IPS-15b (cell line): ENCODE results near the gene GREB1L.

Experiments
- H3K27me3 ChIP-seq: one replicate; pipeline ENCODE4 v1.6.1; 2013; ENCODE audit warnings: low read length; ENCODE audit not compliant: control insufficient read depth, insufficient read depth
- H3K36me3 ChIP-seq: one replicate; pipeline ENCODE4 v1.6.1; 2013; ENCODE audit warnings: low read length; ENCODE audit not compliant: control insufficient read depth, insufficient read depth
- H3K4me1 ChIP-seq: one replicate; pipeline ENCODE4 v1.6.1; 2013; ENCODE audit warnings: mild to moderate bottlenecking, low read length; ENCODE audit not compliant: control insufficient read depth, insufficient read depth
- H3K4me3 ChIP-seq: one replicate; pipeline ENCODE4 v1.5.1; 2013; ENCODE audit warnings: low read depth, low read length
- H3K9ac ChIP-seq: one replicate; pipeline ENCODE4 v1.6.1; 2013; ENCODE audit warnings: low read depth, mild to moderate bottlenecking, low read length
- H3K9me3 ChIP-seq: one replicate; pipeline ENCODE4 v1.6.1; 2013; ENCODE audit warnings: mild to moderate bottlenecking, low read length; ENCODE audit not compliant: control insufficient read depth, insufficient read depth

GREB1L gene

DNA sequence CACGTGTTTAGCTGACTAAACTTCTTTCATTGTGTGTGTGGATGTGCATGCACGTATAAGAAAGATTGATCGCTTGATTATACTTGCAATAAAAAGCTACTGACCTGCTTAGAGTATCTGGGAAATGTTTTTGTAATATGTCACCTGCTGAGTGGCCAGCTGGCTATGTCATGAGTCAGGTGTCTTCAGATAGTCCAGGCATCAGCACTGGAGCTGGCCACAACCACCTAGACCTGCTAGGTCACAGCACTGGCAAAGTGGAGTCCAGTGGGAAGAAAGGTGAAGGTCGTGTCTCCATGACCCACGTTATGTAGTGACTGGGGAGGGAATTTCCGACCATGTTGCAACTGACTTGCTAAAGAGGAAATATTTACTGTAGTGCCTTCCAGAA lies 211.5 kb downstream of the GREB1L start:
- H3K9me3 ChIP-seq: no peaks in the 10 kb centered on the region
- H3K4me1 ChIP-seq: no peaks in the 10 kb centered on the region
- no peaks in the 10 kb centered on the region for H3K27me3 ChIP-seq
- no peak overlapping the region for H3K4me3 ChIP-seq
- H3K9ac ChIP-seq: no peak overlapping the region
- no peaks in the 10 kb centered on the region for H3K36me3 ChIP-seq

GRCh38 chr18:21454725-21455124 lies 212.7 kb downstream of the GREB1L start:
- Histone ChIP-seq H3K27me3 (no peaks in the 10 kb centered on the region), H3K9ac (no peak overlapping the region), H3K4me1 (no peaks in the 10 kb centered on the region), H3K4me3 (no peak overlapping the region), H3K9me3 (no peaks in the 10 kb centered on the region), H3K36me3 (no peaks in the 10 kb centered on the region)

DNA sequence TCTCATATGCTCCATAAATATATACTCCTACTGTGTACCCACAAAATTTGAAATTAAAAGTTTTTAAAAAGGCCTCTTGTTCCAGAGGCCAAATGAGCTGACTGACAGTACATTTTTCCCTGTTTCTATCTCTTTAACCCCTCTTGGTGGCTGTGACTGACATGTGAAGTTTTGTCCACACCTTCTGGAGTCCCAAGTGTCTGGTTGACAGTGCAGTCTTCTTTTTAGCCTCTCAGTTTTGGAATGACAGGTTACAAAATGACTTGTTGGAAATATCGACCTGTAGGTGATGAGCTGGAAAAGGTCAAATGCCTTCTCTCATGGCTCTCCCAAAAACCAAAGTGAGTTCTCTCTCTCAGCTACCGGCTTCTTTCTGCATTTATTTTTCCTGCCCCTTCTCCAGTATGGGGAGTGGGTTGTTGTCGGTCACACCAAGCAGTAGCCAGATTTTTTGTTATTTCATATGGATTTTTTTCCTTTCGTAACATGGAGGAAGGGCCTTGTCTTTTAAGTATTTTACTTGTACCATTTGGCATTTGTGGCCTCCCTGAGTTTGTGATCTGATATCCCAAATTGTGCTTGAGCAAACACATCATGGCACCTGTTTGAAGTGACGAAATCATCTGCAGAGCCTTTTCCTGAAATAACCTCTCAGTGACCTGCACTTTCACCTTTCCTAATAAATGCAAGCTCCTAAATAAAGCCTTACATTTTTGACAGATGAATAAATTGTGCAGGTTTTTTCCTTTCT lies 214.6 kb downstream of the GREB1L start:
- no peak overlapping the region for H3K9ac ChIP-seq
- H3K9me3 ChIP-seq: no peaks in the 10 kb centered on the region
- no peak overlapping the region for H3K4me3 ChIP-seq
- H3K36me3 ChIP-seq: no peaks in the 10 kb centered on the region
- H3K27me3 ChIP-seq: no peaks in the 10 kb centered on the region
- no peaks in the 10 kb centered on the region for H3K4me1 ChIP-seq

DNA sequence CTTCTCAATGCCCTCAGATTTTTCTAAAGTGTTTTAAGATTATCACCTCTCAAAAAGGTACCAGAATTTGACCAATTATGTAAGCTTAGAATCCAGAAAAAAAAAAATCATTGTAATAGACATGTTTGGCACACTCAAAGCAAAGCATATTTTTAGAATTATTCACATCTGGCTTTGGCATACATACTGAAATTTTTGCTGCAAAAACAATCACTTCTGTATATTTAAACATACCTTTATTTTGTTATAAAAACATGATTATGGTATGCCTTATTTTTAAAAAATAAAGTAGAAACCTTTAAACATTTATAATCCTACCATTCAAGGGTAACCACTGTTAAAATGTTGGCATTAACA lies 215.1 kb downstream of the GREB1L start:
- Histone ChIP-seq H3K9me3 (no peaks in the 10 kb centered on the region), H3K4me1 (no peaks in the 10 kb centered on the region), H3K9ac (no peak overlapping the region), H3K27me3 (no peaks in the 10 kb centered on the region), H3K4me3 (no peak overlapping the region), H3K36me3 (no peaks in the 10 kb centered on the region)

- H3K4me1 ChIP-seq: no peaks in the 10 kb centered on the region
Observed at GRCh38 chr18:21458310-21458709, 216.3 kb downstream of the GREB1L start.

GRCh38 chr18:21458788-21459187 lies 216.8 kb downstream of the GREB1L start:
- no peaks in the 10 kb centered on the region for H3K9me3 ChIP-seq
- no peak overlapping the region for H3K4me3 ChIP-seq
- H3K4me1 ChIP-seq: no peaks in the 10 kb centered on the region
- no peak overlapping the region for H3K9ac ChIP-seq
- H3K27me3 ChIP-seq: no peaks in the 10 kb centered on the region
- H3K36me3 ChIP-seq: no peaks in the 10 kb centered on the region

More at GRCh38 chr18:21458310-21458709, 216.3 kb downstream of the GREB1L start:
- Histone ChIP-seq H3K9ac (no peak overlapping the region), H3K9me3 (no peaks in the 10 kb centered on the region), H3K36me3 (no peaks in the 10 kb centered on the region), H3K27me3 (no peaks in the 10 kb centered on the region), H3K4me3 (no peak overlapping the region)

- Histone ChIP-seq H3K4me1 (no peaks in the 10 kb centered on the region), H3K9ac (no peak overlapping the region), H3K36me3 (no peaks in the 10 kb centered on the region), H3K27me3 (no peaks in the 10 kb centered on the region), H3K4me3 (no peak overlapping the region), H3K9me3 (no peaks in the 10 kb centered on the region)
Observed at GRCh38 chr18:21459706-21460286, 217.8 kb downstream of the GREB1L start.

GRCh38 chr18:21461460-21461859 lies 219.4 kb downstream of the GREB1L start:
- Histone ChIP-seq H3K9me3 (no peaks in the 10 kb centered on the region), H3K9ac (no peak overlapping the region), H3K4me3 (no peak overlapping the region), H3K27me3 (no peaks in the 10 kb centered on the region), H3K4me1 (no peaks in the 10 kb centered on the region), H3K36me3 (no peaks in the 10 kb centered on the region)

DNA sequence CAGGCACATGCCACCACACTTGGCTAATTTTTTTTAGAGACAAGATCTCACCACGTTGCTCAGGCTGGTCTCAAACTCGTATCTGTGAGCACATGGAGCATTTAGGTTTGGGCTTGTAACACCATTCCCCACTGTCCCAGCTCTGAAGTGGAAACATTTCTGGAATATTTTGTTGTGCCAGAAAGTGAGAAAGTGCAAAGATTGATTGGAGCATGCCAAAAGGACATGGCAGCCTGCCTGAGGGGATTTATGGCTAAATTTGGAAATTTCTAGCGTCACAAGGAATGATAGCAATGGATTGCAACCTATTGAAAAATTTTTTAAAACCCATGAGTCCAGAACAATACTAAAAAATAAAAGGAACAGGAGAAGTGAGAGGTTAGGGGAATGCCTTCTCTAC lies 221.7 kb downstream of the GREB1L start:
- Histone ChIP-seq H3K27me3 (no peaks in the 10 kb centered on the region), H3K4me1 (no peaks in the 10 kb centered on the region), H3K4me3 (no peak overlapping the region), H3K36me3 (no peaks in the 10 kb centered on the region), H3K9me3 (no peaks in the 10 kb centered on the region), H3K9ac (no peak overlapping the region)

DNA sequence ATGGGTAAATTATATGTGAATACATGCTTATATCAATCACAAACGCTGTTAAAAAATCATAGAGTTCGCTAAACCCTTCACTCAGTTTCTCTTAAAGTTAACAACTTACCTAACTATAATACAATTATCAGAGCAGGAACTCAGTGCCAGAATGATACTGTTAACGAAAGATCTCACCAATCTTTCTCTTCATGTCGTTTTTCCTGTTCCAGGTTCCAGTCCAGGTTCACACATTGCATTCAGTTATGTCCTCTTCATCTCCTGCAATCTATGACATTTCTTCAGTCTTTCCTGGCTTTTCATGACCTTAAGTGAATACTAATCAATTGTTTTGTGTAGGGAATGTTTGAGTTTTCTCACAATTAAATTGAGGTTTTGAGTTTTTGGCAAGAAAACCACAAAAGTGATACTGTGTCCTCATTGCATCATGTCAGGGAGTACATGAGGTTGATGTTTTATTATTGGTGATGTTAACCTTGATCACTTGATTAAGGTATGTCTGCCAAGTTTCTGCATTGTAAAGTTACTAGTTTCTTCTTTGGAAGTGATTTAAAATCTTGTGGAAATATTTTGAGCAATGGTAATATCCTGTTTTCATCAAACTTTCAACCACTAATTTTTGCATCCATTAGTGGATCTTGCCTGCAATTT lies 226.6 kb downstream of the GREB1L start:
- Histone ChIP-seq H3K4me1 (no peaks in the 10 kb centered on the region), H3K27me3 (no peaks in the 10 kb centered on the region), H3K36me3 (no peaks in the 10 kb centered on the region), H3K9me3 (no peaks in the 10 kb centered on the region), H3K4me3 (no peak overlapping the region), H3K9ac (no peak overlapping the region)

GRCh38 chr18:21472741-21473140 lies 230.7 kb downstream of the GREB1L start:
- H3K9ac ChIP-seq: no peak overlapping the region
- H3K4me1 ChIP-seq: no peaks in the 10 kb centered on the region
- H3K36me3 ChIP-seq: no peaks in the 10 kb centered on the region
- H3K27me3 ChIP-seq: no peaks in the 10 kb centered on the region
- H3K4me3 ChIP-seq: no peak overlapping the region
- no peaks in the 10 kb centered on the region for H3K9me3 ChIP-seq

DNA sequence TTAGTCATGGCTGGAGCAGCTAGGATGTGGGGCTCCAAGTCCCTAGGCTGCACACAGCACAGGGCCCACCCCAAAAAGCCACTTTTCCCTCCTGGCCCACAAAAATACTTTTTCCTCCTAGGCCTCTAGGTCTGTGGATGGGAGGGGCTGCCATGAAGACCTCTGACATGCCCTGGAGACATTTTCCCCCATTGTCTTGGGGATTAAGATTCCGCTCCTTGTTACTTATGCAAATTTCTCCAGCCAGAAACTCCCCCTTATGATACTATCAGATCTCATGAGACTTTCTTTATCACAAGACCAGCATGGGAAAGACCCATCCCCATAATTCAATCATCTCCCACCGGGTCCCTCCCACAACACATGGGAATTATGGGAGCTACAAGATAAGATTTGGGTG lies 232.6 kb downstream of the GREB1L start:
- Histone ChIP-seq H3K4me1 (no peaks in the 10 kb centered on the region), H3K27me3 (no peaks in the 10 kb centered on the region), H3K4me3 (no peak overlapping the region), H3K9ac (no peak overlapping the region), H3K36me3 (no peaks in the 10 kb centered on the region), H3K9me3 (no peaks in the 10 kb centered on the region)
